Liver (tissue), 9 donors: ENCODE measurements around the gene SERPING1. TPM values are rescaled to one million over a fixed set of nuclear protein-coding genes. Genes with fewer than 3 reads are reported as not detected.

Source experiments
- DNase-seq: peaks from one replicate; pipeline ENCODE4 v3.0.0-alpha.2; 2017; ENCODE audit warnings: low spot score
- H3K27ac ChIP-seq, 2 donors: one replicate each; pipeline ENCODE4 v1.7.0; 2013; ENCODE audit warnings: inconsistent platforms in 2 of 2, low read length in 2 of 2, control low read depth in 1 of 2, low read depth in 1 of 2, mild to moderate bottlenecking in 1 of 2
- H3K27me3 ChIP-seq, 4 donors: one replicate each; pipeline versions ENCODE4 v1.6.1 to v1.7.0; 2013; ENCODE audit warnings: low read length in 3 of 4, inconsistent platforms in 1 of 4, mild to moderate bottlenecking in 1 of 4, moderate library complexity in 1 of 4; ENCODE audit not compliant: control insufficient read depth in 4 of 4, insufficient read depth in 4 of 4
- H3K36me3 ChIP-seq, 4 donors: one replicate each; pipeline versions ENCODE4 v1.6.1 to v1.7.0; 2013; ENCODE audit warnings: low read length in 3 of 4, mild to moderate bottlenecking in 3 of 4, low read depth in 1 of 4, moderate library complexity in 1 of 4; ENCODE audit not compliant: control insufficient read depth in 4 of 4, insufficient read depth in 3 of 4
- H3K4me1 ChIP-seq, 4 donors: one replicate each; pipeline versions ENCODE4 v1.6.1 to v1.7.0; 2013; ENCODE audit warnings: low read length in 3 of 4, mild to moderate bottlenecking in 3 of 4, moderate library complexity in 1 of 4; ENCODE audit not compliant: control insufficient read depth in 4 of 4, insufficient read depth in 4 of 4
- H3K4me3 ChIP-seq, 3 donors: one replicate each; pipeline versions ENCODE4 v1.6.1 to v1.7.0; 2013; ENCODE audit warnings: low read length in 3 of 3, control low read depth in 1 of 3, low read depth in 1 of 3, mild to moderate bottlenecking in 1 of 3
- H3K9ac ChIP-seq, 2 donors: one replicate each; pipeline ENCODE4 v1.7.0; 2013; ENCODE audit warnings: low read length in 2 of 2, mild to moderate bottlenecking in 2 of 2, moderate library complexity in 2 of 2, control low read depth in 1 of 2, low read depth in 1 of 2
- H3K9me3 ChIP-seq, 4 donors: one replicate each; pipeline versions ENCODE4 v1.6.1 to v1.7.0; 2013; ENCODE audit warnings: low read length in 3 of 4; ENCODE audit not compliant: control insufficient read depth in 4 of 4
- EGR1 ChIP-seq, 2 donors: IDR thresholded peaks; 2 replicates each; pipeline ENCODE4 v1.6.1; 2016 to 2018; ENCODE audit warnings: antibody characterized with exemption in 2 of 2, low read depth in 2 of 2
- FOXA1 ChIP-seq: IDR thresholded peaks from 2 replicates; pipeline ENCODE4 v1.6.1; 2016; ENCODE audit warnings: antibody characterized with exemption
- FOXA2 ChIP-seq: IDR thresholded peaks from 2 replicates; pipeline ENCODE4 v1.6.1; 2016; ENCODE audit warnings: antibody characterized with exemption
- GABPA ChIP-seq, 2 donors: IDR thresholded peaks in 1 of 2; conservative IDR thresholded peaks in 1 of 2; 2 replicates each; pipeline ENCODE4 v1.6.1; 2016; ENCODE audit warnings: antibody characterized with exemption in 2 of 2, mild to moderate bottlenecking in 1 of 2, moderate library complexity in 1 of 2
- HNF4A ChIP-seq, 2 donors: conservative IDR thresholded peaks; 2 replicates each; pipeline ENCODE4 v1.6.1; 2016; ENCODE audit warnings: antibody characterized with exemption in 2 of 2, mild to moderate bottlenecking in 2 of 2
- HNF4G ChIP-seq: IDR thresholded peaks from 2 replicates; pipeline ENCODE4 v1.6.1; 2016; ENCODE audit warnings: antibody characterized with exemption
- JUND ChIP-seq, 2 donors: IDR thresholded peaks; 2 replicates each; pipeline ENCODE4 v1.6.1; 2016; ENCODE audit warnings: antibody characterized with exemption in 2 of 2
- NR2F2 ChIP-seq: IDR thresholded peaks from 2 replicates; pipeline ENCODE4 v1.6.1; 2016; ENCODE audit warnings: antibody characterized with exemption
- RAD21 ChIP-seq, 2 donors: IDR thresholded peaks; 2 replicates each; pipeline ENCODE4 v1.6.1; 2016; ENCODE audit warnings: antibody characterized with exemption in 2 of 2, mild to moderate bottlenecking in 2 of 2
- RXRA ChIP-seq, 2 donors: IDR thresholded peaks; 2 replicates each; pipeline ENCODE4 v1.6.1; 2017 to 2018; ENCODE audit warnings: antibody characterized with exemption in 2 of 2, mild to moderate bottlenecking in 1 of 2
- SP1 ChIP-seq: IDR thresholded peaks from 2 replicates; pipeline ENCODE4 v1.6.1; 2018; ENCODE audit warnings: antibody characterized with exemption, mild to moderate bottlenecking
- TAF1 ChIP-seq: conservative IDR thresholded peaks from 2 replicates; pipeline ENCODE4 v1.6.1; 2016; ENCODE audit warnings: antibody characterized with exemption, mild to moderate bottlenecking
- YY1 ChIP-seq: IDR thresholded peaks from 2 replicates; pipeline ENCODE4 v1.6.1; 2016; ENCODE audit warnings: antibody characterized with exemption, mild to moderate bottlenecking
- WGBS: extraction: QIAGEN DNeasy Blood & Tissue Kit; methylation state at CpG from one replicate; pipeline ENCODE4 v1.1.7; 2013; 5-methylcytosine and 5-hydroxymethylcytosine counted together
- polyA plus RNA-seq, 2 donors: library from polyadenylated mRNA; stranded (reverse) in 1 of 2; unstranded in 1 of 2; fragments of 200-250 nt in 1 of 2; fragments of >200 nt in 1 of 2; fragmentation: Nextera tagmentation in 1 of 2; extraction: Ambion mirVana in 1 of 2; gene quantifications; one replicate each; pipeline versions ENCODE4 v1.2.1 to v1.2.3, GENCODE V29; 2013 to 2015
- total RNA-seq, 2 donors: library from RNA; depleted of rRNA; stranded (reverse); fragments of >200 nt; gene quantifications; one replicate each; pipeline ENCODE4 v1.2.3, GENCODE V29; 2014
- TF ChIP-seq, protein P1 (sequence below): IDR thresholded peaks from 2 replicates; pipeline ENCODE4 v1.6.1; 2016; ENCODE audit warnings: antibody characterized with exemption
- TF ChIP-seq, protein P2 (sequence below): IDR thresholded peaks from 2 replicates; pipeline ENCODE4 v1.6.1; 2016; ENCODE audit warnings: antibody characterized with exemption
- TF ChIP-seq, protein P3 (sequence below): fragments of 150-350 bp; IDR thresholded peaks from 2 replicates; pipeline ENCODE4 v1.5.1; 2017; ENCODE audit warnings: improper control_type of control experiment, low read depth, low read length; ENCODE audit not compliant: missing input control
- TF ChIP-seq, protein P4 (sequence below): IDR thresholded peaks from 2 replicates; pipeline ENCODE4 v1.6.1; 2016; ENCODE audit warnings: antibody characterized with exemption
- TF ChIP-seq, protein P5 (sequence below): IDR thresholded peaks from 2 replicates; pipeline ENCODE4 v1.6.1; 2016; ENCODE audit warnings: antibody characterized with exemption, mild to moderate bottlenecking
- donor health status: healthy.
- donor health status: healthy.
- donor health status: healthy.
- donor health status: healthy.
- donor health status: healthy.

SERPING1 gene
- total and polyA plus RNA-seq, 4 donors = 235 to 2,911 (median 1,514) TPM

DNA sequence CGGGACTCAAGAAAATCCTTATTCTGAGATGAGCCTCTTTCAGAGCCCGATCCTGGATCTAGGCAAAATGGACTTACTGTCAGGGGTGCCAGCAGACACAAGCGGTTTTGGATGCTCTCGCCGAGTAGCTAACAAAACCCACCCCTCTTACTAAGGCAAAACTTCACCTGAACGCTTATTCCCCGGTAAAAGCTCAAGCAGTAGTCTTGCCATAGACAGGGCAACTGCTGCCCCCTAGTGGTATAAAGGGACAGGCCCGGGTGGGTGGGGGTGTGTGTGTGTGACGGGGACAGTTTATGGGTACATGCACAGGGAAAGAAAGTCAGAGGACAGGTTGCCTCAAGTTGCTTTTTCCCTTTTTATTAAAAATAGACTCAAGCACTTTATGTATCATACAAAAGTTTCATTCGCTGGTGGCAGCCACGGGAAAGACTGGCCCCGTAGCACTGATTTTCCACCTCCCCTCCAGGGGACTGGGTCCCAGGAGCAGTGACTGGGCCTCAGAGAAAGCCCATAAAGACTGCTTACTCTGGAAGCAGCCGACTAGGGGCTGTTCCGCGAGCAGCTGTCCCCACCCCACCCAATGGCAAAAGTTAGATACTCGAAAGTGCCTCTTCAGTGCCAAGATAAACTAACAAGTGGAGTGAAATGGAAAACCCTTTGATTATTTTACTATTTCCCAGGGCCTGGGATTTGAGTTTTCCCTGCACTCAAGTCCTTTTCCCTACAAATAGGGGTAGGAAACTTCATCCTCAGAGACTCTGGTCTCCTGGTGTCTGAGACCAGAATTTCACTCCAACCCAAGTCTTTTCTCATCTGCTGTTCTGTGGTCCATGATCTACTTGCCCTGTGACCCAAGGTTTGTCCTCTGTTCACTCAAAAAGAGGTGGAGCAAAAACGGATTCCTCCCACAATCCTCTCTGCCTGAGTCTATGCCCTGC is 47.5 kb downstream of the SERPING1 start:
- peaks cover 1 to 29% (median 16%) of the 10 kb centered on the region in 4 donors for H3K4me1 ChIP-seq
- no peak overlapping the region for H3K4me3 ChIP-seq
- no peaks in the 10 kb centered on the region for H3K36me3 ChIP-seq
- H3K27me3 ChIP-seq = peaks cover 0 to 7% (median 1%) of the 10 kb centered on the region in 4 donors
- 14% methylated on average over 17 of the region's 17 CpGs for WGBS
- TF ChIP-seq, protein P1, sequence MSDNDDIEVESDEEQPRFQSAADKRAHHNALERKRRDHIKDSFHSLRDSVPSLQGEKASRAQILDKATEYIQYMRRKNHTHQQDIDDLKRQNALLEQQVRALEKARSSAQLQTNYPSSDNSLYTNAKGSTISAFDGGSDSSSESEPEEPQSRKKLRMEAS = no peak
- TF ChIP-seq, protein P2, sequence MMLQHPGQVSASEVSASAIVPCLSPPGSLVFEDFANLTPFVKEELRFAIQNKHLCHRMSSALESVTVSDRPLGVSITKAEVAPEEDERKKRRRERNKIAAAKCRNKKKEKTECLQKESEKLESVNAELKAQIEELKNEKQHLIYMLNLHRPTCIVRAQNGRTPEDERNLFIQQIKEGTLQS = no peak
- TF ChIP-seq HNF4G (no peak), YY1 (no peak), RXRA (IDR thresholded peaks at IDR 0.05) (peak in 1 of 2 donors; percentile 15), RAD21 (IDR thresholded peaks at IDR 0.05) (peak; percentile 87 to 91), EGR1 (IDR thresholded peaks at IDR 0.05; ENCODE audit: low read depth in 2 of 2) (no peak), HNF4A (conservative IDR thresholded peaks at IDR 0.05) (no peak), GABPA (IDR thresholded peaks at IDR 0.05 in 1 of 2, conservative IDR thresholded peaks at IDR 0.05 in 1 of 2) (no peak), SP1 (no peak), FOXA1 (no peak), JUND (IDR thresholded peaks at IDR 0.05) (no peak), NR2F2 (no peak), FOXA2 (no peak), TAF1 (no peak)
- TF ChIP-seq, protein P3, sequence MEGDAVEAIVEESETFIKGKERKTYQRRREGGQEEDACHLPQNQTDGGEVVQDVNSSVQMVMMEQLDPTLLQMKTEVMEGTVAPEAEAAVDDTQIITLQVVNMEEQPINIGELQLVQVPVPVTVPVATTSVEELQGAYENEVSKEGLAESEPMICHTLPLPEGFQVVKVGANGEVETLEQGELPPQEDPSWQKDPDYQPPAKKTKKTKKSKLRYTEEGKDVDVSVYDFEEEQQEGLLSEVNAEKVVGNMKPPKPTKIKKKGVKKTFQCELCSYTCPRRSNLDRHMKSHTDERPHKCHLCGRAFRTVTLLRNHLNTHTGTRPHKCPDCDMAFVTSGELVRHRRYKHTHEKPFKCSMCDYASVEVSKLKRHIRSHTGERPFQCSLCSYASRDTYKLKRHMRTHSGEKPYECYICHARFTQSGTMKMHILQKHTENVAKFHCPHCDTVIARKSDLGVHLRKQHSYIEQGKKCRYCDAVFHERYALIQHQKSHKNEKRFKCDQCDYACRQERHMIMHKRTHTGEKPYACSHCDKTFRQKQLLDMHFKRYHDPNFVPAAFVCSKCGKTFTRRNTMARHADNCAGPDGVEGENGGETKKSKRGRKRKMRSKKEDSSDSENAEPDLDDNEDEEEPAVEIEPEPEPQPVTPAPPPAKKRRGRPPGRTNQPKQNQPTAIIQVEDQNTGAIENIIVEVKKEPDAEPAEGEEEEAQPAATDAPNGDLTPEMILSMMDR = peak; percentile 81
- TF ChIP-seq, protein P4, sequence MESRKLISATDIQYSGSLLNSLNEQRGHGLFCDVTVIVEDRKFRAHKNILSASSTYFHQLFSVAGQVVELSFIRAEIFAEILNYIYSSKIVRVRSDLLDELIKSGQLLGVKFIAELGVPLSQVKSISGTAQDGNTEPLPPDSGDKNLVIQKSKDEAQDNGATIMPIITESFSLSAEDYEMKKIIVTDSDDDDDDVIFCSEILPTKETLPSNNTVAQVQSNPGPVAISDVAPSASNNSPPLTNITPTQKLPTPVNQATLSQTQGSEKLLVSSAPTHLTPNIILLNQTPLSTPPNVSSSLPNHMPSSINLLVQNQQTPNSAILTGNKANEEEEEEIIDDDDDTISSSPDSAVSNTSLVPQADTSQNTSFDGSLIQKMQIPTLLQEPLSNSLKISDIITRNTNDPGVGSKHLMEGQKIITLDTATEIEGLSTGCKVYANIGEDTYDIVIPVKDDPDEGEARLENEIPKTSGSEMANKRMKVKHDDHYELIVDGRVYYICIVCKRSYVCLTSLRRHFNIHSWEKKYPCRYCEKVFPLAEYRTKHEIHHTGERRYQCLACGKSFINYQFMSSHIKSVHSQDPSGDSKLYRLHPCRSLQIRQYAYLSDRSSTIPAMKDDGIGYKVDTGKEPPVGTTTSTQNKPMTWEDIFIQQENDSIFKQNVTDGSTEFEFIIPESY = no peak
- TF ChIP-seq, protein P5, sequence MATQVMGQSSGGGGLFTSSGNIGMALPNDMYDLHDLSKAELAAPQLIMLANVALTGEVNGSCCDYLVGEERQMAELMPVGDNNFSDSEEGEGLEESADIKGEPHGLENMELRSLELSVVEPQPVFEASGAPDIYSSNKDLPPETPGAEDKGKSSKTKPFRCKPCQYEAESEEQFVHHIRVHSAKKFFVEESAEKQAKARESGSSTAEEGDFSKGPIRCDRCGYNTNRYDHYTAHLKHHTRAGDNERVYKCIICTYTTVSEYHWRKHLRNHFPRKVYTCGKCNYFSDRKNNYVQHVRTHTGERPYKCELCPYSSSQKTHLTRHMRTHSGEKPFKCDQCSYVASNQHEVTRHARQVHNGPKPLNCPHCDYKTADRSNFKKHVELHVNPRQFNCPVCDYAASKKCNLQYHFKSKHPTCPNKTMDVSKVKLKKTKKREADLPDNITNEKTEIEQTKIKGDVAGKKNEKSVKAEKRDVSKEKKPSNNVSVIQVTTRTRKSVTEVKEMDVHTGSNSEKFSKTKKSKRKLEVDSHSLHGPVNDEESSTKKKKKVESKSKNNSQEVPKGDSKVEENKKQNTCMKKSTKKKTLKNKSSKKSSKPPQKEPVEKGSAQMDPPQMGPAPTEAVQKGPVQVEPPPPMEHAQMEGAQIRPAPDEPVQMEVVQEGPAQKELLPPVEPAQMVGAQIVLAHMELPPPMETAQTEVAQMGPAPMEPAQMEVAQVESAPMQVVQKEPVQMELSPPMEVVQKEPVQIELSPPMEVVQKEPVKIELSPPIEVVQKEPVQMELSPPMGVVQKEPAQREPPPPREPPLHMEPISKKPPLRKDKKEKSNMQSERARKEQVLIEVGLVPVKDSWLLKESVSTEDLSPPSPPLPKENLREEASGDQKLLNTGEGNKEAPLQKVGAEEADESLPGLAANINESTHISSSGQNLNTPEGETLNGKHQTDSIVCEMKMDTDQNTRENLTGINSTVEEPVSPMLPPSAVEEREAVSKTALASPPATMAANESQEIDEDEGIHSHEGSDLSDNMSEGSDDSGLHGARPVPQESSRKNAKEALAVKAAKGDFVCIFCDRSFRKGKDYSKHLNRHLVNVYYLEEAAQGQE = no peak
- peak; percentile 87 for DNase-seq
- H3K9ac ChIP-seq = no peak overlapping the region
- no peaks in the 10 kb centered on the region for H3K9me3 ChIP-seq
- no peak overlapping the region for H3K27ac ChIP-seq
